Upper lobe of right lung (tissue), 1 donor: Measurements from ENCODE around the gene SNRNP48. TPM values are rescaled to one million over a fixed set of nuclear protein-coding genes. Genes with fewer than 3 reads are reported as not detected.

Source experiments
- ATAC-seq: fragments of 200-7000 bp; cut with Tn5 transposase; one replicate; pipeline ENCODE4 v1.9.1; 2020; ENCODE audit warnings: mild to moderate bottlenecking, moderate library complexity
- DNase-seq: peaks from one replicate; pipeline ENCODE4 v3.0.0-alpha.2; 2020
- H3K27ac ChIP-seq: fragments of 200-600 bp; one replicate; pipeline ENCODE4 v1.8.0; 2022
- H3K27me3 ChIP-seq: fragments of 200-600 bp; one replicate; pipeline ENCODE4 v1.8.0; 2022; ENCODE audit warnings: mild to moderate bottlenecking
- H3K36me3 ChIP-seq: fragments of 200-600 bp; one replicate; pipeline ENCODE4 v1.8.0; 2022
- H3K4me1 ChIP-seq: fragments of 200-600 bp; one replicate; pipeline ENCODE4 v1.8.0; 2022
- H3K4me3 ChIP-seq: fragments of 200-600 bp; one replicate; pipeline ENCODE4 v1.8.0; 2022; ENCODE audit warnings: mild to moderate bottlenecking
- H3K9me3 ChIP-seq: fragments of 200-600 bp; one replicate; pipeline ENCODE4 v1.8.0; 2022
- intact Hi-C: fragments of 100-400 bp; cut with DNase I; formaldehyde crosslinking; loops from one replicate; pipeline ENCODE4 v1.11.0; 2022
- total RNA-seq: library from RNA; stranded (reverse); fragmentation: NEBNext Ultra II Directional; extraction: Animal tissue kit (Norgen Biotek cat#: 25700); gene quantifications from one replicate; pipeline ENCODE4 v1.2.1, GENCODE V29; 2021
- TF ChIP-seq, protein P1 (sequence below): fragments of 200-600 bp; IDR thresholded peaks from one replicate; pipeline ENCODE4 v1.8.0; 2022; ENCODE audit warnings: antibody characterized with exemption
- donor health status: DM: no; HTN: yes; CAD: no; lungs with severe emphysema.

The SNRNP48 gene
- total RNA-seq, 1 donor from 2014 or later = 10.2 TPM

DNA sequence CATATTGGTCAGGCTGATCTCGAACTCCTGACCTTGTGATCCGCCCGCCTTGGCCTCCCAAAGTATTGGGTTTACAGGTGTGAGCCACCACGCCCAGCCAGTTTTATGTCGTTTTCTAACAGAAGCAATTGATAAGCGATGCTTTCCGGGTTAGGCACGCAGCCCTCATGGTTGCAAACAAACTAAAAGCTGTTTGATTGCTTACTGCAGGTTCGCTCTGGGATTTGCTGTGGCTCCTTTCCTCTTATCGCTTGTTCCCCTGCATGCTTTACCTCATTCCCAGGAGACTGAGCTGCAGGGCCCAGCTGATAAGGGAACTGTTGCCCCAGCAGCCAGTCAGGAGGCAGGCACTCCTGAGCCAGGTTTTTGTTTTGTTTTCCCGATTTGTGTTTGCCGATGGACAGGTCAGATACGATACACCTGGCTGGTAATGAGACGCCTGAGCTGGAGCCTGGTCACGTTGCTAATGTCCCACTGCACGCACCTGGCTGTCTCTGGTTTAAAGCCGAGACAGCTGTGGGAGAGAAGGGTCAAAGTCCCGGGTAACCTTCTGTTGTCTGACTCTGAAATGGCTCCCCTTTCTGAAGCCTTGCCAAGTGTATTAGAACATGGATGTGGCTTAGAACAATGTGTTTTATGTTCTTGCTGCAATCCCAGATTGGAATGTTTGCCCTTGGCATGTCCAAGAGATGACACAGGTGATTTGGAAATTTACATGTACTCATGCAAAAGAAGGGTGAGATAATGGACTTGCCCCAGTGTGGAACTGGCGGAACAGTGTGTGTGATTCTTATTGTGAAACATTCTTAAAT lies 28.6 kb upstream of the SNRNP48 start:
- ATAC-seq = peak; percentile 67
- intact Hi-C loops = no loop called here
- Histone ChIP-seq H3K9me3 (no peaks in the 10 kb centered on the region), H3K4me3 (no peak overlapping the region), H3K27ac (no peak overlapping the region), H3K4me1 (peaks cover 6% of the 10 kb centered on the region), H3K27me3 (peaks cover 15% of the 10 kb centered on the region), H3K36me3 (no peaks in the 10 kb centered on the region)
- no peak for DNase-seq
- TF ChIP-seq, protein P1, sequence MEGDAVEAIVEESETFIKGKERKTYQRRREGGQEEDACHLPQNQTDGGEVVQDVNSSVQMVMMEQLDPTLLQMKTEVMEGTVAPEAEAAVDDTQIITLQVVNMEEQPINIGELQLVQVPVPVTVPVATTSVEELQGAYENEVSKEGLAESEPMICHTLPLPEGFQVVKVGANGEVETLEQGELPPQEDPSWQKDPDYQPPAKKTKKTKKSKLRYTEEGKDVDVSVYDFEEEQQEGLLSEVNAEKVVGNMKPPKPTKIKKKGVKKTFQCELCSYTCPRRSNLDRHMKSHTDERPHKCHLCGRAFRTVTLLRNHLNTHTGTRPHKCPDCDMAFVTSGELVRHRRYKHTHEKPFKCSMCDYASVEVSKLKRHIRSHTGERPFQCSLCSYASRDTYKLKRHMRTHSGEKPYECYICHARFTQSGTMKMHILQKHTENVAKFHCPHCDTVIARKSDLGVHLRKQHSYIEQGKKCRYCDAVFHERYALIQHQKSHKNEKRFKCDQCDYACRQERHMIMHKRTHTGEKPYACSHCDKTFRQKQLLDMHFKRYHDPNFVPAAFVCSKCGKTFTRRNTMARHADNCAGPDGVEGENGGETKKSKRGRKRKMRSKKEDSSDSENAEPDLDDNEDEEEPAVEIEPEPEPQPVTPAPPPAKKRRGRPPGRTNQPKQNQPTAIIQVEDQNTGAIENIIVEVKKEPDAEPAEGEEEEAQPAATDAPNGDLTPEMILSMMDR = no peak

DNA sequence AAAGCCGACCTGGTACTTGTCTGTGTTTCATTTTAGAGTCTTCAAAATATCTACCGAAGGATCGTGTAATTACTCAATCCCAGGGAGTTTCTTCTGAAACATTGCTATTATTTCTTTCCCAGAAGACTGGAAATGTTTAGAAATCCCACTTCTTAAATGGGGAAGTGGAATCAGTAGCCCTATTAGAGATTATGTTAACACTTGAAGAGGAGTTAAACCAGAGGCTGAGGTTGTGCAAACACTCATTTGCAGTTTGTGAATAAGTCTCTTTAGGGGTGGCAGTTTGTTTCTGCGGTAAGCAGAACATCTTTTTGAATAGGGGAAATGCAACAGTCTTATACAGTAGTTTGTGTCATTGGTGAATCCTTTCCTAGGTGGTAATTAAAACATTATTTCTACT lies 27.2 kb upstream of the SNRNP48 start:
- H3K36me3 ChIP-seq = no peaks in the 10 kb centered on the region
- ATAC-seq = peak; percentile 77
- H3K9me3 ChIP-seq = no peaks in the 10 kb centered on the region
- H3K27me3 ChIP-seq = peaks cover 15% of the 10 kb centered on the region
- intact Hi-C loops = no loop called here
- H3K4me1 ChIP-seq = peaks cover 6% of the 10 kb centered on the region
- H3K4me3 ChIP-seq = no peak overlapping the region
- H3K27ac ChIP-seq = no peak overlapping the region
- TF ChIP-seq, protein P1 = no peak
- no peak for DNase-seq

DNA sequence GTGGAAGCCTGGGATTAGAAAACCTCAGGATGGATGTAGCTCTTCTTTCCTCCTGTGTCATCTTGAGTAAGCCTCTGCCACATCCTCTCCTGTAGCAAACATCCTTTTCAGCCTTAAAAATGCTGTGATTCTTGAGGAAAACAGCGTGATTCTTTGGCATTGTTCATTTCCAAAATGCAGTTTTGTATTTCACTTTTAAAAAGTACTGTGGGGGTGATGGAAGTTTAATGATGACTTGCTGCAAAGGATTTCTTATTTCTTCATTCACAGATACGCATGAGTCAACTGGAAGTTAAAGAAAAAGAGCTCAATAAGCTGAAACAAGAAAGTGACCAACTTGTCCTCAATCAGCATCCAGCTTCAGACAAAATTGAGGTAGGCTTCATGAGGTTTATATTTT lies 23.9 kb upstream of the SNRNP48 start:
- no peaks in the 10 kb centered on the region for H3K9me3 ChIP-seq
- H3K27me3 ChIP-seq = peaks cover 15% of the 10 kb centered on the region
- TF ChIP-seq, protein P1 = no peak
- ATAC-seq (no peak), DNase-seq (no peak)
- no peaks in the 10 kb centered on the region for H3K36me3 ChIP-seq
- H3K27ac ChIP-seq = no peak overlapping the region
- peaks cover 6% of the 10 kb centered on the region for H3K4me1 ChIP-seq
- intact Hi-C loops = no loop called here
- H3K4me3 ChIP-seq = no peak overlapping the region

DNA sequence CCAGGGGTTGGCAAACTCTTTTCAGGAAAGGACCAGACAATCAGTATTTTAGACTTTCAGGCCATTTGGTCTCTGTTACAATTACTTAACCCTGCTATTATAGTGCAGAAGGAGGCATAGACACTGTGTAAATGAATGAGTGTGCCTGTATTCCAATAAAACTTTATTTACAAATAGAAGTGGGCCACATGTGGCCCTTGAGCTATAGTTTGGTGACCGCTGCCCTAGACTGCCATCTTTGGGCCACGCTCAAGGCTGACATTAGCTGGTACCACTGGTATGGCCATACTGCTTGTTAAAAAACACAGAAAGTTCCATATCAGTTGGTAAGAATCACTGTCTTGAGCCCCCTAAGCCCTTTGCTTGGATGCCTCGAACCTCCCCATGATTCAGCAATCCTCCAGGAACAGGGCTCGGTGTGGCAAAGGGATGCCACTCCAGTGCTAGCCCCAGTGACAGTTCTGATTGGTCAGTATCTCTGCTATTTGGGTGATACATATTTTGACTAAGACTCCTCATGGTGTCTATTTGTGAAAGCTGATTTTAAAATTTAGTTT lies 23.3 kb upstream of the SNRNP48 start:
- peaks cover 6% of the 10 kb centered on the region for H3K4me1 ChIP-seq
- H3K27ac ChIP-seq = no peak overlapping the region
- DNase-seq (no peak), ATAC-seq (no peak)
- peaks cover 9% of the 10 kb centered on the region for H3K27me3 ChIP-seq
- TF ChIP-seq, protein P1 = no peak
- H3K4me3 ChIP-seq = no peak overlapping the region
- H3K36me3 ChIP-seq = no peaks in the 10 kb centered on the region
- no peaks in the 10 kb centered on the region for H3K9me3 ChIP-seq
- intact Hi-C loops = no loop called here

DNA sequence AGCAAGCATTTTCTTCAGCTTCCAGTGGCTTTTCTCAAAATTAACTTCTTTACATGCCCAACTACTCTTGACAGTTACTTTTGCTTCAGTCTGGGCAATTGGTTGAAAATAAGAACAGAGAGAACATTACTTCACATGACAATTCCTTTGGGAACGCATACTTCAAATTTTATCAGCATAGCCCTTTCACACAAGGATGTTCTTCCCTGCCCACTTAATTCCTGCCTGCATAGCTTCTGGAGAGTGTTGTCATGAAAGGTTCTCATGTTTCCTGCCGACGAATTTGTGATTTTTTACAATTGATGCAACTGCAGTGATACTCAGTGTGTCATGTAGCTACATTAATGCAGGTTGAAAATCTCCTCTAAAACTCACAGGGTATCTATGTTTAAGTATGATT lies 22.0 kb upstream of the SNRNP48 start:
- no peak for DNase-seq
- Histone ChIP-seq H3K9me3 (no peaks in the 10 kb centered on the region), H3K27ac (no peak overlapping the region), H3K4me3 (no peak overlapping the region), H3K36me3 (no peaks in the 10 kb centered on the region), H3K27me3 (peaks cover 7% of the 10 kb centered on the region), H3K4me1 (peaks cover 3% of the 10 kb centered on the region)
- intact Hi-C loops = no loop called here
- TF ChIP-seq, protein P1 = no peak
- ATAC-seq = no peak
